NB4 (cell line): ENCODE data around the gene CLNK.

Source experiments
- DNase-seq: peaks from one replicate; pipeline ENCODE4 v3.0.0; 2010; ENCODE audit warnings: low read depth
- H3K4me3 ChIP-seq: one replicate; pipeline ENCODE4 v1.5.1; 2011; ENCODE audit warnings: mild to moderate bottlenecking, low read depth, low read length, moderate library complexity
- MAX ChIP-seq: IDR thresholded peaks from 2 replicates; pipeline ENCODE4 v1.6.1; 2011; ENCODE audit warnings: low read depth, low read length
- MYC ChIP-seq: IDR thresholded peaks from 2 replicates; pipeline ENCODE4 v1.6.1; 2011; ENCODE audit warnings: low read depth, low read length
- POLR2A ChIP-seq: IDR thresholded peaks from 2 replicates; pipeline ENCODE4 v1.6.1; 2011; ENCODE audit warnings: mild to moderate bottlenecking; ENCODE audit not compliant: insufficient read length; ENCODE audit errors: extremely low read depth
- TF ChIP-seq, protein P1 (sequence below): IDR thresholded peaks from one replicate; pipeline ENCODE4 v1.5.1; 2012; ENCODE audit warnings: low read depth, low read length

Gene CLNK

GRCh38 chr4:10535912-10536311, 148.7 kb downstream of the CLNK start:
- TF ChIP-seq MAX (no peak), MYC (no peak)
- TF ChIP-seq, protein P1, sequence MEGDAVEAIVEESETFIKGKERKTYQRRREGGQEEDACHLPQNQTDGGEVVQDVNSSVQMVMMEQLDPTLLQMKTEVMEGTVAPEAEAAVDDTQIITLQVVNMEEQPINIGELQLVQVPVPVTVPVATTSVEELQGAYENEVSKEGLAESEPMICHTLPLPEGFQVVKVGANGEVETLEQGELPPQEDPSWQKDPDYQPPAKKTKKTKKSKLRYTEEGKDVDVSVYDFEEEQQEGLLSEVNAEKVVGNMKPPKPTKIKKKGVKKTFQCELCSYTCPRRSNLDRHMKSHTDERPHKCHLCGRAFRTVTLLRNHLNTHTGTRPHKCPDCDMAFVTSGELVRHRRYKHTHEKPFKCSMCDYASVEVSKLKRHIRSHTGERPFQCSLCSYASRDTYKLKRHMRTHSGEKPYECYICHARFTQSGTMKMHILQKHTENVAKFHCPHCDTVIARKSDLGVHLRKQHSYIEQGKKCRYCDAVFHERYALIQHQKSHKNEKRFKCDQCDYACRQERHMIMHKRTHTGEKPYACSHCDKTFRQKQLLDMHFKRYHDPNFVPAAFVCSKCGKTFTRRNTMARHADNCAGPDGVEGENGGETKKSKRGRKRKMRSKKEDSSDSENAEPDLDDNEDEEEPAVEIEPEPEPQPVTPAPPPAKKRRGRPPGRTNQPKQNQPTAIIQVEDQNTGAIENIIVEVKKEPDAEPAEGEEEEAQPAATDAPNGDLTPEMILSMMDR = no peak
- H3K4me3 ChIP-seq = no peak overlapping the region
- no peak for DNase-seq

DNA sequence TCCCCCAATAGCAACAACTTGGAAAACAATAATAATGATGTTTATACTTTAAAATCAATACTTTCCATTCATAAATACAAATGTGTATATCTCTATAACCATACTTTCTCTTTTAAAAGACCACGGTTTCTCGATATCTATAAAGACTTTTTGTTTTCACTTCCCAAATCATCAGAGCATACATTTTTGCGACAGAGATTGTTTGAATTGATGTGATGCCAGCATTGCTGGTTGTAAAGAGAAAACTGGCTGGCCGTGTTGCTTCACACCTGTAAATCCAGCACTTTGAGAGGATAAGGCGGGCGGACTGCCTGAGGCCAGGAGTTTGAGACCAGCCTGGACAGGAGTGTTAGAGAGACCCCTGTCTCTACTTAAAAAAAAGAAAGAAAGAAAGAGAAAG, 149.7 kb downstream of the CLNK start:
- no peak overlapping the region for H3K4me3 ChIP-seq
- TF ChIP-seq, protein P1 = no peak
- no peak for TF ChIP-seq POLR2A
- TF ChIP-seq MYC = no peak
- TF ChIP-seq MAX = no peak
- no peak for DNase-seq

- DNase-seq = no peak
- TF ChIP-seq POLR2A = no peak
- TF ChIP-seq MAX = no peak
- TF ChIP-seq, protein P1 = no peak
- TF ChIP-seq MYC = no peak
- H3K4me3 ChIP-seq = no peak overlapping the region
Measured at GRCh38 chr4:10532155-10532554, 152.4 kb downstream of the CLNK start.

DNA sequence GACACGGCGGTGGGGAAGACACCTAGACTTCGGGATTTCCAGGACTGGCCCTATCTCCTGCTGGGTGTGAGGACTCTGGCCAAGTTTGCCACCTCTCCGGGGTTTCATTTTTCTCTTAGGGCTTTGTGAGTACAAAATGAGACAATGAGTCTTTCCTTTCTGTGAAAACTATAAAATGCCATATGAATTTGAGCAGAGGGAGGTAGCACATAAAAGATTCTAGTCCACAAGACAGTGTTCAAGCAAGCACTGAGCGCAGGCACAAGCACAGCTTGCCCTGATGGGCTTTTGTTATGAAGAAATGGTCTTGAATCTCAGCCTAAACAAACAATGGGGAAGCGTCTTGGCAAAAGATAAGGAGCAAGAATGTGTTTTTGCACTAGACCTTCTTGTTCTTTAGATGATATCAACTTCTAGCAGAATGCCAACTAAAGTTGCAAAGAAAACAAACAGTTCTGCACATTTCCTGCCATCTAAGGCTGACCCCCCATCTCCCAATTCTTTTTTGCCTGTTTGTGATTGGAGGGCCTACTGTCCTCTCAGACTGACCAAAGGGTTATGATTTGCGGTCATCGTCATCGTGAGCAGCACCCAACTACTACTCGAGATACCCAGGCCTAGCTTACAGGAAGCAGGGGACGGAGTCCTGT, 154.3 kb downstream of the CLNK start:
- no peak for TF ChIP-seq POLR2A
- TF ChIP-seq MYC = no peak
- TF ChIP-seq, protein P1 = no peak
- no peak for TF ChIP-seq MAX
- DNase-seq = no peak
- no peak overlapping the region for H3K4me3 ChIP-seq

DNA sequence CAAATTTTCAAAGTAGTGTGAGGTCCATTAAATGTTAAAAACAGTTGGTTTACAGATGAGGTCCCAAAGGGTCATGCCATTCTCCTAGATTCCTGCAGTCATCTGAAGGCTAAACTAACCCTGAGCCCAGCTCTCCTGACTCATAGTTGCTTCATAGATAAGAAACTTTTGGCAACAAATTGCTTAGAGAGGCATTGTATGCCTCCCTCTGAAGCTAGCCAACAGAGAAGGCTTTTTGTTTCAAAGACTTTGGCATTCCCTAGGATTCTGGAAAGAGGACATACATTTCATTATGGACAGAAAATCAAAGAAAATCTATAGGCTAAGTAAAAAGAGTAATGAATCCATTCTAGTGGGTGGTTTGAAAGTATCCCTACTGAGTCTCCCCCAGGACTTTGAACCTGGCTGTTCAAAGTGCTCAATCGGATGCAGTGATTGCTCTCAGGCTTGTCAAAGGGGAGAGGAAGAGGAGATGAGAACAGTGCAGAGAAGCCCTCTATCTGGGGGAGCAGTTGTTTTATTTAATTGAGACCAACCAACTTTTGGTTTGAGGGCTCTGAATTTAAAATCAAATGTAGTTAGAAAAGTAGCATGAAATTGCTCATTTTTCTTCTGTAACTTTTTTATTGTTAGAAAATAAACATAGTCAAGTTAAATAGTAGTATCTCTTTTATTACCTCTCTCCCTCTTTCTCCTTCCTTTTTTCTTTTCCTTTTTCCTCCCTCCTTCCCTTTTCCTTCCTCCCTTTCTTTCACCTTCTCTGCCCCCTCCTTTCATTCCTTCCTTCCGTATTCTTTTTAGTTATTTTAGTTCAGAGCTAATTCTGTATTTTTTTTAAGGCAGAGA, 155.1 kb downstream of the CLNK start:
- TF ChIP-seq POLR2A (no peak), MAX (no peak), MYC (no peak)
- TF ChIP-seq, protein P1 = no peak
- no peak overlapping the region for H3K4me3 ChIP-seq
- DNase-seq = no peak
